HG03103 (cell line): ENCODE results near the gene DDOST.

Source experiments
- ATAC-seq: cut with Tn5 transposase; IDR thresholded peaks from one replicate; pipeline ENCODE4 v1.9.1; 2021; ENCODE audit warnings: low read depth; ENCODE audit not compliant: unreplicated experiment

The DDOST gene

DNA sequence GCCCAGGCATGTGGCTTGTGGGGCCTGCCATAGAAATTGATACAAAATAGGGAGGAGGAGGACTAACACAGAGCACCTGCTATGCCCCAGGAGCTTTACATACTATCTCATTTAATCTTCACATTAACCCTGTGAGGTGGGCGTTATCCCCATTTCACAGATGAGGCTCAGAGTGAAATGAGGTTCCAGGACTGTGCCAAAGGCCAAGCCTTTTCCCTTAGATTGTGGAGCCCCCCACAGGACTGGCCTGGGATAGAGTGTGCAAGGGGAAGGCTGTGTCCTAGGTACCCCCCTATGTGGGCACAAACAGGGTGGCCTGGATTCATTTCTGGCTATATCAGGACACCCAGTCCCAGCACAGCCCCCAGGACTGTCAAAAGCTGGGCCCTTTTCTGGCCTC, 2.2 kb upstream of the DDOST start:
- ATAC-seq = no peak

DNA sequence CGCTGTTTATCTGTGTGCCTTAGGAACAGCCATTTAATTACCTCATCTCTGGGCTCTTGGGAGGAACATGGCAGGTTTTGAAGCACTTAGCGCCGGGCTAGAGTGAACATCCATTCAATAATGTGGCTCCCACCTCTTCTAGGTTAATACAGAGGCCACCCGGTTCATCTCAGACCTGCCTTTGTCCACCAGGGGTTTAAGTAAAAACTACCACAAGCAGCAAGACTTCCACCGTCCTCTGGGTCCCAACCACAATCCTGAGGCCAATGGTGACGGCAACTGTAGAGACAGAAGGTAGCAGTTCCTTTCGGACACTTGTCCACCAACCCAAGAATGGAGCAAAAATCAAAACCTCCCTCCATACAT, 924 bp upstream of the DDOST start:
- no peak for ATAC-seq

DNA sequence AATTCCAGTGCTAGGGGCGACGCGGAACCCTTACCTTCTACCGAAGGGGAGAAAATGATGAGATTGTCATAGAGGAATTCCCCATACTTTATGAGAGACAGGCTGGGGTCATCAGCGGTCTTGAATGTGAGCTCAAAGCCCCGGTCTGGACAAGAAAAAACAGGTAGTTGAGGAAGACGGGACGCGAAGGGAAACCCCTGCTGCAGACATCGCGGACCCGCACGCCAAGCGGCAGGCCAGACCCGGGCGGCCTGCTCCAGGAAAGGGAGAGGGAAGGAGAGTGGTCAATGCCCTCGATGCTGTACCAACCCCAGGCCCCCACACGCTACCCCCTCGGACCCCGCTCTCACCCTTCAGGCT, 342 bp downstream of the DDOST start:
- no peak for ATAC-seq

DNA sequence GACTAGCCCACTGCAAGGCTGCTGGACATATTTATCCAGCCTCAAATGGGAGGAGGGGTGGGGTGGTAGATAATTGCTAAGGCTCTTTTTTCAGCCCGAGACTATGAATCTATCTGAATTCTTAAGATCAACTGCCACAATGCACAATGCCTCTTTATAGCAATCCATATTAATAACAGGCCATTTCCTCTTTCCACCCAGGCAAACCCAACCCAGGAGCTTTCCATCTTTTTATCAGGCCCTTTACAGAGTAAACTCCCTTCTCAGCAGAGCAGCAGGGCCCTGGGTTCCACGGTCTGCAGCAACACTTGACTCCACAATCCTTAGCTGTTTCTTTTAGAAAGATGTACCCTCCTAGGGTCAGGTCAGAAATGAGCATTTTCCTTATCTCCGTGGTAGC, 806 bp downstream of the DDOST start:
- no peak for ATAC-seq

DNA sequence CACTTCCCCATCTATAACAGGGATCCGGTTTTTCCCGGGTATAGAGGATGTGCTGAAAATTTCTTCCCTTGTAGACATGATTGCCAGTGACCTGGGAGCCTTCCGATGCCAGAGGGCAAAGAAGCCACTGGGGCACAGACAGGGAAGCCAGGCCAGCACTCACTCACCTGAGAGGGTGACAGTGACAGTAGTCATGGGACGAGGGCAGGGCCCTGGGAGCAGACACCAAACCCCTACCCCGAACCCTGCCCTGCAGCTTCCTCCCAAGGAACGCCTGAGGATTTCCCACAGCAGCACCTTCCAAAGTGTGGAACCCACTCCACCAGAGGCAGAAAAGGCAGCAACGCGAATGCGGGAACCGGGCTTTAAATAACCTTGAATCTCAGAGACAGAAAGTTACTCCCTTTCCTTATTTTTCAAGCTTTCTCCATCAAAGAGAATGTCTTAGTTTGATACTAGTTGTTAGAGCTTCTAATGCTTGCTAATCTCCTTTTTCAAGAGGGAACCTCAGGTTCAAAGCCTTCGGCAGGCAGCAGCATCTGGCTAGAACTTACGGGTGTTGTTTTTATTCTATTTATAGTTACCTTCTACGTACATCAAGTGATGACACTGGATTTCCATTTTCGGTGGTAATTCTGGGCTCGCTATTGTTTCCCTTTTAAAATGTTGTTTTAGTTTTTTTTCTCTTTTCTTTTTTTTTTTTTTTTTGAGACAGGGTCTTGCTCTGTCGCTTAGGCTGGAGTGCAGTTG, 2.8 kb downstream of the DDOST start:
- ATAC-seq = no peak

DNA sequence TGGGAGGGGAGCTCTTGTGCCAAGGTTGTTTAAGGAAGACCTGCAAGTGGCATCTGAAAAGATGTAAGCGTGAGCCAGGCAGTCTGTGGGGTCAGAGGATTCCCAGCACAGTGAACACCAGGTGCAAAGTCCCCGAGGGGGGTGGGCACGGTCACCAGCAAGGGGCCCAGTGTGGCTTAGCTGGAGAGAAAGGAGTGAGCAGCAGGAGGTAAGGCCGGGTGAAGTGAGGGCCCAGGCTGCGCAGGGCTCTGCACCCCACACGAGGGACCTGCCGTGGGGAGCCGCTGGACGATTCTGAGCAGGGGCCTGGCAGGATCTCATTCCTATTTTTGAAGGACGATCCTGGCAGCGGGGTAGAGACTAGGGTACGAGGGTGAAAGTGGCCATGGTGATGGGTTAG, 4.1 kb downstream of the DDOST start:
- no peak for ATAC-seq

DNA sequence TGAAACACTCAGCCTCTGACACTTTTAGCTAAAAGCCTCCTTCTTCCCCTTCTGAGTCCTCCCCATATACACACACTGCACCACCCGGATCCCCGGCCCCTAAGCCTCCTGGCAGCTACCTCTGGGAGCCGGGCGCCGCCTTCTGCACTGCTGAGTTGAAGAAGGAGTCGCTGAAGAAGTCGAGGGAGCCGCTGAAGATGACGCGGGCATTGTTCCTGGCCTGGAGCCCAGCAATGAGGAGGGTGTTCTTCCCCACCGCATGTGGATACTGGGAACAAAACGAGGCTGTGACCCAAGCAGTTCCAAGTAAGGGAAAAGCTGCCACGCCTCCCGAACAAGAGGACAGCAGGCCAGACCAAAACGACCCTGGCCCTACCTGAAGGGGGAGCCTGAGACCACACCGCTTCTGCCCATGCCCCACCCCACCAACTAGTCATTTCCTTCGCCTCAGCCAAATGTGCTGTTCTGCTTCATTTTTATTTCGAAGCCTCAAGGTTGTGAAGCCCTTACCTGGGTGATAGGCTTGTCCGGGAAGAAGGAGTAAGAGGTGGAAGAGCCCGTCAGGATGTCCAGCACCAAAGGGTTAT, 7.0 kb downstream of the DDOST start:
- no peak for ATAC-seq

DNA sequence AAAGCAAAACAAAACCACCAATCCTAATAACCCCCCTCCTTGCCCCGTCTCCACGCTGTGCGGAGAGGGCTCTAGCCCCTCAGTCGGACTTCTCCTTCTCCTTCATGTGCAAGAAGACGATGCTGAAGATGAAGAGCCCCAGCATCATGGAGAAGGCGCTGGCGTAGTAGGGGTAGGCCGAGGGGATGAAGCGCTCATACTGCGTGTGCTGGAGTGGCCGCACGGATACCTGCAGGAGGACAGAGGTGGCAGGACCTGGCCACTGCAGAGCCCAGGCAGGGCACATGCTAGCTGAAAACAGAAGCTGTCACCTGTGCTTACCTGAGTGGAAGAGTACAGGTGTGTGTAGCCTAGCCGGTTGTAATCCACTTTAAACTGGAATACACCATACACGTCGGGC, 8.9 kb downstream of the DDOST start:
- no peak for ATAC-seq

DNA sequence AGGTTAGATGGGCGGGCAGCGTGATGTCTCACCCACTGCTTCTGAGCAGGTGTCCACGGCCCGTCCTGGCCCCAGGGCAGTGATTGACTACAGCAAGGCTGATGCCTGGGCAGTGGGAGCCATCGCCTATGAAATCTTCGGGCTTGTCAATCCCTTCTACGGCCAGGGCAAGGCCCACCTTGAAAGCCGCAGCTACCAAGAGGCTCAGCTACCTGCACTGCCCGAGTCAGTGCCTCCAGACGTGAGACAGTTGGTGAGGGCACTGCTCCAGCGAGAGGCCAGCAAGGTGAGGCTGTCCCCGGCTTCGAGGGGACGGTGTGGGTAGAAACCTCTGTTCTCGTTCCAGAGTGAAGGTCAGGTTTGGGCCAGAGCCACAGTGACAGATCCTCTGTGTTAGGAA, 12.2 kb downstream of the DDOST start:
- no peak for ATAC-seq

DNA sequence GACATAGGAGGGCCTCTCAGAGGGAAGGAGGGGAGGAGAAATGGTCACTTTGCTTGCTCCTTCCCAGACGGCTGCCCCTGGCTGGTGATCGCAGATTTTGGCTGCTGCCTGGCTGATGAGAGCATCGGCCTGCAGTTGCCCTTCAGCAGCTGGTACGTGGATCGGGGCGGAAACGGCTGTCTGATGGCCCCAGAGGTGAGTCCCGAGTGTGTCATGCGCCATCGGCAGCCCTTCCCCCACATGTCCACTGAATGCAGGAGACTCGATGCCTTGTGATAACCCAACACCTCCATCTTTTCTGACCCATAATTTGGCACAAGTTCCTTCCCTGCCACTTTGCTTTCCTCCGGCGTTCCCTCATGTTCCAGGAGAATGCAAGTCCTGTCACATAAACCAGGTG, 12.7 kb downstream of the DDOST start:
- ATAC-seq = no peak

DNA sequence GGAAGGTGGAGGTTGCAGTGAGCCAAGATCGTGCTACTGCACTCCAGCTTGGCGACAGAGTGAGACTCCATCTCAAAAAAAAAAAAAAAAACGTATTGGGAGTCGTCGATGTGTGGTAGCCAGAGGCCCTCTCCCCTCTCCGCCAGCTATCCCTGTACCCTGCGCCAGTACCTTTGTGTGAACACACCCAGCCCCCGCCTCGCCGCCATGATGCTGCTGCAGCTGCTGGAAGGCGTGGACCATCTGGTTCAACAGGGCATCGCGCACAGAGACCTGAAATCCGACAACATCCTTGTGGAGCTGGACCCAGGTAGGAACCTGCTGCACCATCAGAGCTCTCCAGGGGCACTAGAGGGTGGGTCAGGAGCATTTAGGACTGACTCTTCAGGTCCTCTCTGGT, 15.8 kb downstream of the DDOST start:
- ATAC-seq = no peak

DNA sequence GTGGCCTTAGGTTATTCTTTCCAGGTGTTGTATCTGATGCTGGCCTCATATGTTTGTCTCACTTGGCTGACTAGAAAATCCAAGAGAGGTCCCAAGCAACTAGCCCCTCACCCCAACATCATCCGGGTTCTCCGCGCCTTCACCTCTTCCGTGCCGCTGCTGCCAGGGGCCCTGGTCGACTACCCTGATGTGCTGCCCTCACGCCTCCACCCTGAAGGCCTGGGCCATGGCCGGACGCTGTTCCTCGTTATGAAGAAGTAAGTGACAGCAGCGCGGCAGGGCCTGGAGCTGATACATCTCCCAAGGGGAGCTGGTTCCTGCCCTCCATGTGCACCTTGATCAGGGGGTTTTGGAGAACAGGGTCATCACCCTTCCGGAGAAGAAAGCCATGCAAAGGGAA, 16.8 kb downstream of the DDOST start:
- no peak for ATAC-seq

DNA sequence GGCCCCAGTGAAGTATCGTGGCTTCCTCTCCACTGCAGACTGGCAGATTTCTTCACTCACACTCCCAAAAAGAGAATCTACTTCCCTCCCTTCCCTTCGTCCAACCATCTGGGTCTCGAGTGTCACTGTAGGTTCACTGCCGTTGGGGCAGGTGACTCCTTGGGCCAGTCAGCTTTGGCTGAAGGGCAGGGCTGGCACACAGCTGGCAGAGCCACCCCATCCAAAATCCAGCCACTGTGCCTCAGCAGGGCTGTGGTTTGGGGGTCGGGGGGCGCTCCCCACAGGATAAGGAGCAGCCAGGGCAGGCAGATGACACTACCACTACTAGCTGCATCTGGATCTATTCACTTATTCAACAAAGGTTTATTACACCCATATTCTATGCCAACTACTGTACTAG, 18.1 kb downstream of the DDOST start:
- no peak for ATAC-seq

DNA sequence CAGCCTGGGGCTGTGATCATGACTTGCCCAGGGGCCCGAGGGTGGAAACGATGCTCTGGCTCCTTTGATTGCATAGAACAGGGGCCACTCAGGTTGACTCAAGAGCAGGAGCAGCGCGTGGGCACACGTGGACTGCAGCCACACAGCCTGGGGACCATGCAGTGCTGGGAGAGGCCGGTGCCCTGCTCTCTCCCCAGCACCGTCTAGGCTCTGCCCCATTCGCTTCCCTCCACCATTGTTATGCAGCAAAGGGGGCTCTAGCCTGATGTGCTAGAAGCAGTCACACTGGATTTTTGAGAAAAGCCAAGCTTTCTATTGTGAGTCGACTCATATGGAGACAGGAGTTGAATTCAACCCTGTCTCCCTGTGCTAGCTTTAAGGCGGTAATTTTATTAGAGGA, 19.2 kb downstream of the DDOST start:
- no peak for ATAC-seq

DNA sequence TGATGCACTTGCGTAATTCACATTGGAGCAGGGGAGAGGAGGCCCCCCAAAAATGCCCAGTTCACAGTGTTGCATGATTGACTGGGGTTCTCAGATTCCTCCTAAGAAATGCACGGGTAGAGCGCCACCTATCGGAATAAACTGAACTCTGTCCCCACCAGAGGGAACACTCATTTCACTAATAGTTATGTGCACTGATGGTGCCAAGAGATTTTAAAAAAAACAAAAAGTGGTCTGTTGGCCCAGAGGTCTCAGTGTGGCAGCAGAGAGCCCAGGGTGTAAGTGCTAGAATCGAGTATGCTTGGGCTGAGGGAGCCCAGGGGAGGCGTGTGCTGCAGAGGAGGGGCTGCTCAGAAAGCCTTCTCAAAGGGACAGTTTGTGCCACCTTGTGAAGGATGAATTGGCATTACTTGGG, 21.0 kb downstream of the DDOST start:
- ATAC-seq = no peak

DNA sequence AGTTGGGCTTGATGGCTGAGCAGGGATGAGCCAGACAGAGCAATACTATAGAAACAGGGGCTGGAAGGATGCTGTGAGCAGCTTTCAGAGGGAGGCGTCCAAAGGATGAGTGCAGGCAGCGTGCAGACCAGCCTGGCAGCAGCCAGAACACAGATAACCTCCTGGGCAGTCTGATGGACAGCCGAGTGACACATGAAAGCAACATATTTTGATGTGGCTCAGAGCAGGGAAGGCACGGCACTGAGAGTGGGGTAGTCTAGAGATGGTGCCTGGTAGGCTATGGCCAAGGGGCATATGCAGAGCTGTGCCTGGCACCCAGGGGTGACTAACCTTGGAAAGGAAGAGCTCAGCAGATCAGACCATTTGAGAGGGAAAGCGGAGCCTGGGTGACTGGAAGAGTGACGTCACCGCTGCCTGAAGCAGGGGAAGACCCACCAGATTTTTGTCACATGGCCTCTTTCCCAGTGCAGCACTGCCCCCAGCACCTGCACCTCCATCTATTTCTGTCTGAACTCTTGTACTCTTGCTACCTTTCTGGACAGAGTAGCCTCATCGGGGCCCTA, 24.3 kb downstream of the DDOST start:
- no peak for ATAC-seq

DNA sequence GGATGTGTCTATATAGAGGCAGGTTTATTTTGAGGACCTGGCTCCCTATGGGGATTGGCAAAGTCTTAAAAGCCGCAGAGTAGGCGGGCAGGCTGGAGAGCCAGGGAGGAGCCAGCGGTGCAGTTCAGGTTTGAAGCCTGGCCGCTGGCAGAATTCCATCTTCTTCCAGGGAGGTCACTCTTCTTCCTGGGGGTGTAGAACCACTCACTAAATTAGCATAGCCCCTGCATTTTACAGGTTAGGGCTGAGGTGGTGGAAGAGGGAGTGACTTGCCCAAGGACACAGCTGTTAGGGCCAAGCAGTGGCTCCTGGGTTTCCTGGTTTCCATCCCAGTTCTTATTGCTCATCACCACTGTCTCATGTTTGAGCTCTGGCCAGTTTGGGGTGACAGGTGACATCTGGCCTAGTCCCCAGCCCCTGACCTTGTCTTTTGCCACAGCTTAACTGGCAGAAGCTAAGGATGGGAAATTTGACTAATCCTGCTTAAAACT, 26.5 kb downstream of the DDOST start:
- no peak for ATAC-seq

DNA sequence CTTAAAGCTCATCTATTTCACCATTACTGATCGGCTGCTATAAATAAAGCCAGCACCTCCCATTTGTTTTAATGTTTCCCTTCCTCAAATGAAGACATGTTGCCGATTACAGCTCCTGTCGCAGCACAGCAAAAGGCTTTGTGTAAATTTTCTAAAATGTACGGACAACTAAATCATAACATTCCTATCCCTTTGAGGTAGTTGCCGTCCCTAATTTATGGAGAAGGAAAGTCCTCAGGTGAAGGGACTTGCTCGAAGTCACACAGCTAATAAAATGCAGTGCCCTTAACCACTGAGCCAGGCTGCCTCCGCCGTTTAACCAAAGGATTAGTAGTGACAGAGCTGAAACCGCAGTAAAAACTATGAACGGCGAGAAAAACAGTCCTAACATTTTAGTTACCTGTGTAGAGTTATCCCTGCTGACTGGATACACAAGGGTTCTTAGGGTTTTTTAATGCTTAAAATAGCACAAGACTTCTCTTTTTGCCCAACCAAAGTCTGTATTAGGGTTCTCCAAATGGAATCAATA, 27.0 kb downstream of the DDOST start:
- ATAC-seq = no peak

DNA sequence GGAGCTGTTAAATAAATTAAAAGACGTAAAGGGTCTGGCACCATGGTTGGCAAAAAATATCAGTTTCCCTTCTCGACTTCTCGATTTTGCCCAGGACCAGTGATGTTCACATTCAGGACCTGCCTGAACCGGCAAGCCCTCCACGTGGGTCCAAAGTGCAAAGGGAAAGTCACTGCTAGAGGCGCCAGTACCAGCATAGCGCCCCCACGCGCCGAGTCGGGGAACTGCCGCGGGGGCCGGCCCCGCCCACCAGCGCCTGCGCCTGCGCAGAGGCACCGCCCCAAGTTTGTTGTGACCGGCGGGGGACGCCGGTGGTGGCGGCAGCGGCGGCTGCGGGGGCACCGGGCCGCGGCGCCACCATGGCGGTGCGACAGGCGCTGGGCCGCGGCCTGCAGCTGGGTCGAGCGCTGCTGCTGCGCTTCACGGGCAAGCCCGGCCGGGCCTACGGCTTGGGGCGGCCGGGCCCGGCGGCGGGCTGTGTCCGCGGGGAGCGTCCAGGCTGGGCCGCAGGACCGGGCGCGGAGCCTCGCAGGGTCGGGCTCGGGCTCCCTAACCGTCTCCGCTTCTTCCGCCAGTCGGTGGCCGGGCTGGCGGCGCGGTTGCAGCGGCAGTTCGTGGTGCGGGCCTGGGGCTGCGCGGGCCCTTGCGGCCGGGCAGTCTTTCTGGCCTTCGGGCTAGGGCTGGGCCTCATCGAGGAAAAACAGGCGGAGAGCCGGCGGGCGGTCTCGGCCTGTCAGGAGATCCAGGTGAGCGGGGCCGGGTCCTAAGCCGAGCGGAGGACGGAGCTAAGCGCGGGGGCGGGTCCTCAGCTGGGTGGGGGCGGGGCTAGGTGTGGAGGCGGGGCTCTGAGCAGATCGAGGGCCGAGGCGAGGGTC, 27.7 kb downstream of the DDOST start, which contains the start of gene PINK1:
Gene PINK1 (plus strand): TSS at position 269 of the 875 bp plus-strand sequence. CDS start 91 bp downstream, at position 360.
- no peak for ATAC-seq

DNA sequence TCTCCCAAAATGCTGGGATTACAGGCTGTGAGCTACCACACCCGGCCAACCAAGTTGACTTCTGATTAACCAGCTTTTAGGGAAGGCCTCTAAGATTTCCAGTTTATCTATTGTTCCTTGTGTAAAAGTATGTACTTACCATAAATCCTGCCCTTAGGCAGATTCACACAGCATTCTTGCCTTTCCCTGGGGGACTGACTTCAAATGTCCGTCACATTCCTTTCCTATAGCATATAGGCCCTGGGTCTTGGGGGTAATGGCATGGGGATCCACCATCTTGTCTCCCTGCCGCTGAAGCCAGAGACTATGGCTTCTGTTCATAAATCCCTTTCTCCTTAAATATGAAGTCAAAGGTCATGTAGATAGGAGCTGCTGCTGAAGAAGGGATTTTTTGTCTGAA, 28.8 kb downstream of the DDOST start:
- no peak for ATAC-seq

DNA sequence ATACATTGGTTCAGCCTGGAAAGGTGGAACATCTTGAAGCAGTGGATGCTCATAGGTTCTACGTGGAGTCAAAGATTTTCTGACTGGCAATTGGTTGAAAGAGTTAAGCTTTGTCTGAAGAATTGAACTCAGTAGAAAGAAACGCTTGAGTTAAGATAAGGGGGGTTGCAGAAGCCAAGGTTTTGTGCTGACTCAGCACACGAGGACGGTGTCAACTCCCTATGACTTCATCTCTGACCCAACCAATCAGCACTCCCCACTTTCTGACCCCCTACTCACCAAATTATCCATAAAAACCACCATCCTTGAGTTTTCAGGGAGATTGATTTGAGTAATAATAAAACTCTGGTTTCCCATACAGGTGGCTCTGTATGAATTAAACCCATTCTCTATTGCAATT, 30.4 kb downstream of the DDOST start:
- ATAC-seq = no peak
